Measurements from ENCODE around the gene RPL32.
A peak's percentile ranks its signal among the peaks of the same experiment; 100 is the strongest.

- TF ChIP-seq, protein P1, sequence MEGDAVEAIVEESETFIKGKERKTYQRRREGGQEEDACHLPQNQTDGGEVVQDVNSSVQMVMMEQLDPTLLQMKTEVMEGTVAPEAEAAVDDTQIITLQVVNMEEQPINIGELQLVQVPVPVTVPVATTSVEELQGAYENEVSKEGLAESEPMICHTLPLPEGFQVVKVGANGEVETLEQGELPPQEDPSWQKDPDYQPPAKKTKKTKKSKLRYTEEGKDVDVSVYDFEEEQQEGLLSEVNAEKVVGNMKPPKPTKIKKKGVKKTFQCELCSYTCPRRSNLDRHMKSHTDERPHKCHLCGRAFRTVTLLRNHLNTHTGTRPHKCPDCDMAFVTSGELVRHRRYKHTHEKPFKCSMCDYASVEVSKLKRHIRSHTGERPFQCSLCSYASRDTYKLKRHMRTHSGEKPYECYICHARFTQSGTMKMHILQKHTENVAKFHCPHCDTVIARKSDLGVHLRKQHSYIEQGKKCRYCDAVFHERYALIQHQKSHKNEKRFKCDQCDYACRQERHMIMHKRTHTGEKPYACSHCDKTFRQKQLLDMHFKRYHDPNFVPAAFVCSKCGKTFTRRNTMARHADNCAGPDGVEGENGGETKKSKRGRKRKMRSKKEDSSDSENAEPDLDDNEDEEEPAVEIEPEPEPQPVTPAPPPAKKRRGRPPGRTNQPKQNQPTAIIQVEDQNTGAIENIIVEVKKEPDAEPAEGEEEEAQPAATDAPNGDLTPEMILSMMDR (IDR thresholded peaks at IDR 0.05), result peak; percentile 73
- TF ChIP-seq MAX (IDR thresholded peaks at IDR 0.05; ENCODE audit: low read depth) (peak; percentile 45; the same call in 1 of the 2 replicates), EP300 (IDR thresholded peaks at IDR 0.05; ENCODE audit: borderline replicate concordance in 1 of 2, low read depth in 1 of 2, low read length in 1 of 2) (no peak)
Measured at GRCh38 chr3:12810013-12810780, 31.2 kb downstream of the RPL32 start.

Data from SK-N-SH (cell line).